ENCODE results near the gene CENPO.

DNA sequence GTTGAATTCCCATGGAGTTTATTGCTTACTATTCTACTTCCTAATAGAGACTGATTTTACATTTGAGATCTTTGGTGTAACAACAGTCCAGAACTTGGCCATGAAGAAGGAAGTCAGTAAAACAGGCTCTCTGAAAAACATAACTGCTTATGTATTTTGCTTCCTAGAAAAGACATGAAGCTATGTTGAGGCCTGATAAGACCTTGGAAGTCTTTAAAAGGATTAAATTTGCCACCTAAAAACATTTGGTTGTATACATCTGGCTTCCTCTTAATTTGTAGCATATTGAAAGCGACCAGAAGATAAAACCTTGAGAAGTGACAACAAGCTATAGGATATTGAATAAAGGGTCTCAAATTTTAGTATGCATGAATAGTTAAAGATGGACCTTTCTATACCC is 36.4 kb upstream of the CENPO start:
- TF ChIP-seq, protein P1, sequence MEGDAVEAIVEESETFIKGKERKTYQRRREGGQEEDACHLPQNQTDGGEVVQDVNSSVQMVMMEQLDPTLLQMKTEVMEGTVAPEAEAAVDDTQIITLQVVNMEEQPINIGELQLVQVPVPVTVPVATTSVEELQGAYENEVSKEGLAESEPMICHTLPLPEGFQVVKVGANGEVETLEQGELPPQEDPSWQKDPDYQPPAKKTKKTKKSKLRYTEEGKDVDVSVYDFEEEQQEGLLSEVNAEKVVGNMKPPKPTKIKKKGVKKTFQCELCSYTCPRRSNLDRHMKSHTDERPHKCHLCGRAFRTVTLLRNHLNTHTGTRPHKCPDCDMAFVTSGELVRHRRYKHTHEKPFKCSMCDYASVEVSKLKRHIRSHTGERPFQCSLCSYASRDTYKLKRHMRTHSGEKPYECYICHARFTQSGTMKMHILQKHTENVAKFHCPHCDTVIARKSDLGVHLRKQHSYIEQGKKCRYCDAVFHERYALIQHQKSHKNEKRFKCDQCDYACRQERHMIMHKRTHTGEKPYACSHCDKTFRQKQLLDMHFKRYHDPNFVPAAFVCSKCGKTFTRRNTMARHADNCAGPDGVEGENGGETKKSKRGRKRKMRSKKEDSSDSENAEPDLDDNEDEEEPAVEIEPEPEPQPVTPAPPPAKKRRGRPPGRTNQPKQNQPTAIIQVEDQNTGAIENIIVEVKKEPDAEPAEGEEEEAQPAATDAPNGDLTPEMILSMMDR (conservative IDR thresholded peaks at IDR 0.05; ENCODE audit: low read length) = no peak
- TF ChIP-seq EZH2phosphoT487 (IDR thresholded peaks at IDR 0.05; ENCODE audit: borderline replicate concordance, low read depth, low read length) = no peak
